OCI-LY7 (cell line): Measurements from ENCODE around the gene CRTAC1. TPM values are rescaled to one million over a fixed set of nuclear protein-coding genes. Genes with fewer than 3 reads are reported as not detected.
"Not testable (repeated sequence)": the region's sequence is repeated elsewhere in the genome, so short reads cannot be mapped to it uniquely, and the experiment has no call there.

Experiments
- BruUV-seq: library from RNA; stranded (reverse); fragments of 400-500 nt; replicated peaks from 2 replicates; lab custom pipeline; 2021; lab: Mats Ljungman, UMichigan
- CTCF ChIA-PET: fragments of 300-600 bp; sonication (Branson Sonifier 250); formaldehyde crosslinking; loops from one replicate; lab custom pipeline; 2022; ENCODE audit warnings: antibody characterized with exemption; ENCODE audit not compliant: unreplicated experiment; lab: Charles Lee
- POLR2A ChIA-PET: fragments of 300-600 bp; sonication (Branson Sonifier 250); formaldehyde crosslinking; loops from one replicate; lab custom pipeline; 2022; ENCODE audit warnings: antibody characterized with exemption; lab: Charles Lee
- DNase-seq: peaks from one replicate; pipeline ENCODE4 v3.0.0-alpha.2; 2015; ENCODE audit warnings: low spot score
- H2AFZ ChIP-seq: fragments of 200-600 bp; sonication (generic), shearing (Covaris generic); 2 replicates; pipeline ENCODE4 v1.6.1; 2014; ENCODE audit warnings: mild to moderate bottlenecking, antibody characterized with exemption, low read length, moderate library complexity
- H3K27ac ChIP-seq: fragments of 200-600 bp; sonication (generic); 2 replicates; pipeline ENCODE4 v1.5.1; 2014; ENCODE audit warnings: mixed run types, low read depth, mild to moderate bottlenecking, moderate library complexity, low read length, inconsistent platforms; ENCODE audit not compliant: poor library complexity, severe bottlenecking
- H3K36me3 ChIP-seq: fragments of 200-600 bp; sonication (generic); 2 replicates; pipeline ENCODE4 v1.6.1; 2014; ENCODE audit warnings: mild to moderate bottlenecking, antibody characterized with exemption, low read length, moderate library complexity, mixed read lengths; ENCODE audit not compliant: insufficient read depth
- H3K4me1 ChIP-seq: fragments of 200-600 bp; sonication (generic); 2 replicates; pipeline ENCODE4 v1.5.1; 2014; ENCODE audit warnings: mild to moderate bottlenecking, low read length; ENCODE audit not compliant: insufficient read depth, poor library complexity, severe bottlenecking
- H3K4me2 ChIP-seq: fragments of 200-600 bp; sonication (generic); 2 replicates; pipeline ENCODE4 v1.6.1; 2014; ENCODE audit warnings: mild to moderate bottlenecking, low read length
- H3K4me3 ChIP-seq: fragments of 200-600 bp; sonication (generic); 2 replicates; pipeline ENCODE4 v1.5.1; 2014; ENCODE audit warnings: mild to moderate bottlenecking, low read depth, low read length; ENCODE audit not compliant: poor library complexity, severe bottlenecking
- H3K79me2 ChIP-seq: fragments of 200-600 bp; sonication (generic); 2 replicates; pipeline ENCODE4 v1.6.1; 2016; ENCODE audit warnings: low read depth, mild to moderate bottlenecking, low read length, moderate library complexity, mixed read lengths; ENCODE audit not compliant: insufficient read depth
- H3K9me2 ChIP-seq: fragments of 200-600 bp; sonication (generic); 2 replicates; pipeline ENCODE4 v1.6.1; 2016; ENCODE audit warnings: mild to moderate bottlenecking, low read length, mixed read lengths; ENCODE audit not compliant: insufficient read depth
- H3K9me3 ChIP-seq: fragments of 200-600 bp; sonication (generic); 2 replicates; pipeline ENCODE4 v1.6.1; 2014; ENCODE audit warnings: mild to moderate bottlenecking, mixed run types, low read length, mixed read lengths
- H4K20me1 ChIP-seq: fragments of 200-600 bp; sonication (generic); 2 replicates; pipeline ENCODE4 v1.6.1; 2014; ENCODE audit warnings: mild to moderate bottlenecking, antibody characterized with exemption, low read length, moderate library complexity, mixed read lengths; ENCODE audit not compliant: insufficient read depth
- EZH2phosphoT487 ChIP-seq: fragments of 200-600 bp; sonication (generic); IDR thresholded peaks from 2 replicates; pipeline ENCODE4 v1.6.1; 2018; ENCODE audit warnings: low read depth, borderline replicate concordance, mild to moderate bottlenecking, mixed run types, antibody characterized with exemption, low read length, moderate library complexity, mixed read lengths
- intact Hi-C: fragments of 100-400 bp; cut with micrococcal nuclease; formaldehyde crosslinking; loops from one replicate; pipeline ENCODE4 v1.10.0; 2022; ENCODE audit not compliant: unreplicated experiment
- total RNA-seq, 2 experiments: library from RNA; depleted of rRNA in 1 of 2; stranded (reverse); fragments of >200 nt in 1 of 2; shearing (Covaris generic) in 1 of 2; gene quantifications; 2 replicates each; pipeline ENCODE4 v1.2.3, GENCODE V29; 2014 to 2022
- TF ChIP-seq, protein P1 (sequence below): fragments of 200-600 bp; sonication (generic); conservative IDR thresholded peaks from 2 replicates; pipeline ENCODE4 v1.5.1; 2014; ENCODE audit warnings: mild to moderate bottlenecking, antibody characterized with exemption, low read length, moderate library complexity, mixed read lengths

The CRTAC1 gene
- total RNA-seq, 2 experiments from 2014 or later = not detected

DNA sequence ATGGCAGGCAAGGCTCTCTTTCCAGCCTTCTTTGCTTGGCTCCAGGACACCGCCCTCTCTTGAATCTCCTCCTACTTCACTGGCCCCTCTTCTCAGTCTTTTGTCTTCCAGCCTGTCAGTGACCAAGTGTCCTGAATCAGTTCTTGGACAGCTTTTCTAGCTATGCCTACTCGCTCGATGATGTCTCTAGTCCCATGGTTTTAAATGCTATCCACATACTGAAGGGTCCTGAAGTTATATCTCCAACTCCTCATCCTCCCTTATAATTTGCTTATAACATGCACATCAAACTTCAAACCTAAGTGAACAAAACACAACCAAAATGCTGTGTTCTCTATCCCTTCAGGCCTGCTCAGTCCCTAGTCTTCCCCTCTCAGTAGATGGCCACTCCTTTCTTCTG, 185.7 kb downstream of the CRTAC1 start:
- Histone ChIP-seq H3K4me2 (no peak overlapping the region), H3K27ac (no peak overlapping the region), H3K79me2 (no peaks in the 10 kb centered on the region), H3K4me1 (no peaks in the 10 kb centered on the region), H2AFZ (no peak overlapping the region), H3K4me3 (no peak overlapping the region), H3K9me2 (no peaks in the 10 kb centered on the region), H3K36me3 (no peaks in the 10 kb centered on the region), H3K9me3 (no peaks in the 10 kb centered on the region), H4K20me1 (no peaks in the 10 kb centered on the region)
- CTCF ChIA-PET = no interaction called here
- no peak for DNase-seq
- intact Hi-C loops = no loop called here
- TF ChIP-seq EZH2phosphoT487 = no peak
- TF ChIP-seq, protein P1, sequence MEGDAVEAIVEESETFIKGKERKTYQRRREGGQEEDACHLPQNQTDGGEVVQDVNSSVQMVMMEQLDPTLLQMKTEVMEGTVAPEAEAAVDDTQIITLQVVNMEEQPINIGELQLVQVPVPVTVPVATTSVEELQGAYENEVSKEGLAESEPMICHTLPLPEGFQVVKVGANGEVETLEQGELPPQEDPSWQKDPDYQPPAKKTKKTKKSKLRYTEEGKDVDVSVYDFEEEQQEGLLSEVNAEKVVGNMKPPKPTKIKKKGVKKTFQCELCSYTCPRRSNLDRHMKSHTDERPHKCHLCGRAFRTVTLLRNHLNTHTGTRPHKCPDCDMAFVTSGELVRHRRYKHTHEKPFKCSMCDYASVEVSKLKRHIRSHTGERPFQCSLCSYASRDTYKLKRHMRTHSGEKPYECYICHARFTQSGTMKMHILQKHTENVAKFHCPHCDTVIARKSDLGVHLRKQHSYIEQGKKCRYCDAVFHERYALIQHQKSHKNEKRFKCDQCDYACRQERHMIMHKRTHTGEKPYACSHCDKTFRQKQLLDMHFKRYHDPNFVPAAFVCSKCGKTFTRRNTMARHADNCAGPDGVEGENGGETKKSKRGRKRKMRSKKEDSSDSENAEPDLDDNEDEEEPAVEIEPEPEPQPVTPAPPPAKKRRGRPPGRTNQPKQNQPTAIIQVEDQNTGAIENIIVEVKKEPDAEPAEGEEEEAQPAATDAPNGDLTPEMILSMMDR = no peak
- POLR2A ChIA-PET = no interaction called here
- BruUV-seq = no TSS peak

DNA sequence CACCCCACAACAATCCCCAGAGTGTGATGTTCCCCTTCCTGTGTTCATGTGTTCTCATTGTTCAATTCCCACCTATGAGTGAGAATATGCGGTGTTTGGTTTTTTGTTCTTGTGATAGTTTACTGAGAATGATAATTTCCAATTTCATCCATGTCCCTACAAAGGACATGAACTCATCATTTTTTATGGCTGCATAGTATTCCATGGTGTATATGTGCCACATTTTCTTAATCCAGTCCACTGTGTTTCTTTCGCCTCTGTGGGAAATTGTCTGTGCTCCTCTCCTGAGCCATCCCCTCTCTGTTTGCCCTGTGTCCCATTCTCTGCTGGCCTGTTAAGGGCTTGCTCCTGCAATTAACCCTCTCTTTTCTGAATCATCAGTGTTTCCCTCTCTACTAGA, 186.4 kb downstream of the CRTAC1 start:
- BruUV-seq, H3K4me2 ChIP-seq, H3K9me3 ChIP-seq, intact Hi-C loops, H3K27ac ChIP-seq, H3K79me2 ChIP-seq, H3K4me3 ChIP-seq, DNase-seq, H3K36me3 ChIP-seq, POLR2A ChIA-PET, H3K4me1 ChIP-seq, H4K20me1 ChIP-seq, H3K9me2 ChIP-seq, H2AFZ ChIP-seq: not testable (repeated sequence)
- CTCF ChIA-PET = interaction anchor here (1.1 kb wide), 1 partner anchor 107 kb away, joined by 3 read pairs; the partner anchor contains the start of gene ZFYVE27

DNA sequence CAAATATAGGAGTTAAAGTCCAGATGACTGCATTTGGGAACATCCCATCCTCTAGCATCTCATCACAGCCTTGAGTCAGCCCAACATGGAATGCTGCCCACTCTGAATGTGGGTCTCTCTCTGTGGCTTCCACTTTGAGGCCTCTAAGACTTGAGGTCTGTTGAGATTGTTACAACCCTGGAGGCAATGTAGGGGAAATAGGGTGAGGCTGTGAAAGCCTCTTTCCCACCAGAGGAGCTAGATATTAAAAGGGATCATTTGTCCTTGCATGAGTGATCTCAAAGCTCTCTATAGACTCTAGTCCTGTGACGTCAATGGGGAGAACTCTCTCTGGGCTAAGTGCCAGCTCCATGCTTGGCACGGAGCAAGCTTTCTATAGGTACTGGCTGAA, 187.1 kb downstream of the CRTAC1 start:
- intact Hi-C loops = no loop called here
- BruUV-seq = no TSS peak
- Histone ChIP-seq H3K36me3 (no peaks in the 10 kb centered on the region), H4K20me1 (no peaks in the 10 kb centered on the region), H3K4me2 (no peak overlapping the region), H2AFZ (no peak overlapping the region), H3K79me2 (no peaks in the 10 kb centered on the region), H3K4me1 (no peaks in the 10 kb centered on the region), H3K4me3 (no peak overlapping the region), H3K9me2 (no peaks in the 10 kb centered on the region), H3K9me3 (no peaks in the 10 kb centered on the region), H3K27ac (no peak overlapping the region)
- TF ChIP-seq, protein P1 = no peak
- no peak for TF ChIP-seq EZH2phosphoT487
- no peak for DNase-seq
- CTCF ChIA-PET = interaction anchor here (1.1 kb wide), 1 partner anchor 106 kb away, joined by 3 read pairs; the partner anchor contains the start of gene ZFYVE27
- POLR2A ChIA-PET = no interaction called here
